ENCODE results near the gene RASAL1.
"Not testable (repeated sequence)": the region's sequence is repeated elsewhere in the genome, so short reads cannot be mapped to it uniquely, and the experiment has no call there.

RASAL1 gene

GRCh38 chr12:113141716-113142115 is 6.2 kb upstream of the RASAL1 start:
- DNase-seq, result not testable (repeated sequence)

GRCh38 chr12:113140706-113141105 is 5.1 kb upstream of the RASAL1 start:
- no peak for DNase-seq

GRCh38 chr12:113138826-113139225 is 3.3 kb upstream of the RASAL1 start:
- DNase-seq, result no peak

GRCh38 chr12:113137861-113138783 is 2.6 kb upstream of the RASAL1 start:
- DNase-seq, result no peak

- no peak for DNase-seq
Observed at GRCh38 chr12:113136990-113137511, 1.5 kb upstream of the RASAL1 start.

GRCh38 chr12:113136128-113136989 is 798 bp upstream of the RASAL1 start:
- peak; percentile 56 for DNase-seq

- DNase-seq, result no peak
Observed at GRCh38 chr12:113134521-113134951, 1.0 kb downstream of the RASAL1 start.

- DNase-seq, result no peak
Observed at GRCh38 chr12:113134071-113134470, 1.5 kb downstream of the RASAL1 start.

GRCh38 chr12:113133666-113134065 is 1.9 kb downstream of the RASAL1 start:
- no peak for DNase-seq

GRCh38 chr12:113133036-113133435 is 2.5 kb downstream of the RASAL1 start:
- no peak for DNase-seq

- no peak for DNase-seq
Observed at GRCh38 chr12:113131556-113131955, 4.0 kb downstream of the RASAL1 start.

GRCh38 chr12:113130457-113131135 is 5.0 kb downstream of the RASAL1 start:
- DNase-seq, result no peak

- DNase-seq, result no peak
Observed at GRCh38 chr12:113129664-113130456, 5.7 kb downstream of the RASAL1 start.

- DNase-seq, result no peak
Observed at GRCh38 chr12:113128802-113129663, 6.5 kb downstream of the RASAL1 start.

GRCh38 chr12:113127791-113128199 is 7.8 kb downstream of the RASAL1 start:
- DNase-seq, result no peak

GRCh38 chr12:113120670-113121370 is 14.7 kb downstream of the RASAL1 start:
- DNase-seq, result no peak

- DNase-seq, result no peak
Observed at GRCh38 chr12:113119980-113120669, 15.4 kb downstream of the RASAL1 start.

- DNase-seq, result no peak
Observed at GRCh38 chr12:113118142-113118541, 17.4 kb downstream of the RASAL1 start.

- not testable (repeated sequence) for DNase-seq
Observed at GRCh38 chr12:113117684-113118083, 17.9 kb downstream of the RASAL1 start.

GRCh38 chr12:113116875-113117274 is 18.7 kb downstream of the RASAL1 start:
- DNase-seq, result no peak
